NOMO-1 (cell line): ENCODE data around the gene CDH8.
"Not testable (repeated sequence)": the region's sequence is repeated elsewhere in the genome, so short reads cannot be mapped to it uniquely, and the experiment has no call there.

Experiments
- DNase-seq, 2 experiments: peaks; one replicate each; lab custom pipeline; 2025; ENCODE audit not compliant: unreplicated experiment in 2 of 2; lab: John Stamatoyannopoulos, UW

Gene CDH8

DNA sequence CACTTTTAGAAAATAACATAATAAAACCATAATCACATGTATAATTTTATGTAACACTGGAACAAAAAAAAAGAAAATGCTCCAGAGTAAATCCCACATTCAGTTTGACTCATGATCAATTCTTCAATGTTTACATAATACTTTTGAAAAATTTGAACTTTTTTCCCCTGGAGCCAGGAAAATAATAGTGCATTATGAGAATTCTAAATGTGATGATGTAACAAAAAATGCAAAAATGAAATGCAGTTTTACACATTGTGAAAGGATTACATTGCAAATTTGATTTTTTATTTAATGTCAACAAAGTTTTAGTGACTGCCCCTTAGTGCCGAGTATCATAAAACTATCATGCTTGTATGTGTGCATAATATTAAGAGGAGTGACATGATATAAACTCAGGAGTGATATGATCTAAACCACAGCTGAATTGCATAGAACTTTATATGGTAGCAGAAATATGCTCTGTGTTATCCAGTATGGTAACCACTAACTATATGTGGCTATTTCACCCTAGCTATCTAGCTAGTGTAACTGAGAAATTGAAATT lies 238.2 kb downstream of the CDH8 start:
- DNase-seq, result no peak

GRCh38 chr16:61797296-61797795 lies 238.9 kb downstream of the CDH8 start:
- no peak for DNase-seq

- no peak for DNase-seq
These were observed 243.9 kb downstream of the CDH8 start for GRCh38 chr16:61792194-61792909.

DNA sequence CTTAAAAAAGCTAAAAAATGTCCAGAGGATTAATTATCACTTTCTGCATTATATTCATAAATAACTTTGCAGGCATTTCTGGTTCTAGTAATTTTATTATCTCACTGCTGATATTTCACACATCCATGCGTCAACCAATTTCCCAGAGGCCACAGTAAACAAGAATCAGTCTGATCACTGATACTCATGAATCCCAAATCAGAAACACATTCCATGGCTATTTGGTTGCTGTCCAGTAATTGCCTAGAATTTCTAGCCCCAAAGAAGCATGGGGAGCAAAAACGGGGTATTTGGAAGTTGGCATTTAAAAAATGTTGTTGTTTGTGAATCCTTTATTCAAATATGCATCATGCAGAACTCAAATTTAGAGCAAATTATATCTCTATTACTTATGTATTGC lies 244.8 kb downstream of the CDH8 start:
- DNase-seq, result no peak

DNA sequence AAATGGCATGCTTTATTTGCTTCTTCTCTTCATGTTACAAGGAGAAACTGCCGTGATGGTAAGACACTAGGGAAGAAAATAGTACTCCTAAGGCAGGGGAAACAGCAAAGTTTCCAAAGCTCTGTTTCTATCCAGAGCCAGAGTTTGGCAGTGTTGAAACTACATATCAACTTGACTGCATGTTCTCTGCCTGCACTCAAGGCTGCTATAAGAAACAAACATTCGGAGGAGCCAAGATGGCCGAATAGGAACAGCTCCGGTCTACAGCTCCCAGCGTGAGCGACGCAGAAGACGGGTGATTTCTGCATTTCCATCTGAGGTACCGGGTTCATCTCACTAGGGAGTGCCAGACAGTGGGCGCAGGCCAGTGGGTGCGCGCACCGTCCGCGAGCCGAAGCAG lies 254.4 kb downstream of the CDH8 start:
- DNase-seq, result not testable (repeated sequence)

DNA sequence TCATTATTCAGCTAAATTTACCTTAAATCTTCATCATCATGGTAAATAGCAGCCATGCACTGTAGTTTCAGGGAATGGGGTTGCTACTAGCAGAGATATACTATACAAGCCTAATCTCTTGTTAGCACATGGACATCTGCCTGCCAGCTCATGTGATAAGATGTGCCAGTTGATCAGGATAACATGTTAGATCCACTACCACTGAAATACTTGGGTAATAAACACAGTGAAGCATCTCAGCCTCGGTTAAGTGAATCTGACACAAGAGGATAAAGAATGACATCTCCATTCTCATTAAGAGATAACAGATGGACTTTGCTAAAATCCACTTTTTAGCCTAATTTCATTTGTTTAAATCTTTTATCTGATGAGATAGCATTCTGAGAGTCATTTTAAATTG lies 256.1 kb downstream of the CDH8 start:
- no peak for DNase-seq

GRCh38 chr16:61770301-61770700 lies 265.9 kb downstream of the CDH8 start:
- no peak for DNase-seq

DNA sequence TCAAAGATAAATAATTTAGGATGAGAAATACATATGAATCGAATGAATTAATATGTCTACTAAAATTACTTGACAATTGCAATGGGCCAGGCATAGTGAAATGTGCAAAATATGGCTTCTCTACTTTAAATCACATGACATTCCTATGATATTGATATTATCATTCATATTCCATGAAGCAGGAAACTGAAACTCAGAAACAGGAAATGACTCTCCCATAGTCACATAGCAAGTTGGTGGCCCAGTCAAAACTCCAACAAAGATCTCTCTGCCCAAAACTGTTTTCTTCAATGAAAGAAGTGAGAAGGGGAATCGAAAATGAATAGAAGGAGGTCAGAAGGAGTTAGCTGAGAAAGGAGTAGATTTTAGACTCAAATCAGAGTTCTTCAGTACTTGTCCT lies 272.2 kb downstream of the CDH8 start:
- no peak for DNase-seq

DNA sequence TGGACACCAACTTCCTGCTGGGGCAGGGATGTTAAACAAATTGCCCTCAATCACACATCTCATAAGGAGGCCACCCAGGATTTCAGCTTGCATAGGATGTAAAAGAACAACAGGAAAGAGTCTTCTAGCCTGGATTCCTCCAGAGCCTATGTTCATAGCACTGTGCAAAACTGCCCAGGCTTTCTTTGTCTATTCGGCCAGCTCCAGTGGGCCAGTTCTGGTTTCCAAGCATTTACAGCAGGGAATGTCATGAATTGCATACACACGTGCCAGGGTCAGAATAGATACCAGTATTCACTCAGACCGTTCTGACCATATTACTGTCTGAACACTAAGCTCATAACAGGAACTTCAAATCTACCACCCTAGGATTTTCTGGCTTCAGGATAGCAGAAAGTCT lies 273.2 kb downstream of the CDH8 start:
- DNase-seq, result no peak

DNA sequence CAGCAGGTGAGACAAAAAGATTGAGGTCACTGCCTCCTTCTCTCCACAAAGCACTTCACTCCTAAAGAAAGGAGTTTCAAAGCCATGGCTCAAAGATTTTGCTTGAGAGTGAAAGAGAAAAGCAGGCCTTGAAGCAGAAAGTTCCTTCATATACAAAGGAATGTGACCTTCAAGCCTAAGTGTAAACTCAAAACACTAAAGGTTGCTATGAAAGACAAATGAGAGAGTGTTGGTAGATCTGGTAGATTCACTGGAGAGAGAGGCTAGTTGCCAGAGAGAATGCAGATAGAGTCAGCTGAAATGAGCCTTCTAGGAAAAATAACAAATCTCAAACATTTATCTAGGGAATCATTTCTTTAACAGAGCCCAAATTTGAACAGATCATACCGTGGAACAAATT lies 305.2 kb downstream of the CDH8 start:
- DNase-seq, result no peak

DNA sequence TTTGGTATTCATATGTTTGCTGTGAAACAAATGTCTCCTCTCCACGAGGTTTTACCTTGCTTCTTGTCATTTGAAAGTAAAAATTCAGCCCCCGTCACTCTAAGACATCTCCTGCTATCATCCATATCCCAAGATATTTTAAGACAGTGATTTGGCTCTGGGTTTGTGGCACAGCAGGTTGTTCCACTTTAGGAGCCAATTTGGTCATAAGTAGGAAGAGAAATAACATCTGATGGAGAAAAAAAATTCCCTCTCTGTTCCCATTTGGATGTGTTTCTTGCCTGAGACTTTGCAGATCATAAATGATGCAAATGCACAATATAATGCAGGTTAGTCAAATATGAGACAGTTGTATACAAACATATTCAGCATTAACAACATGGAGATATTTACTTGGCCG lies 309.5 kb downstream of the CDH8 start:
- no peak for DNase-seq

DNA sequence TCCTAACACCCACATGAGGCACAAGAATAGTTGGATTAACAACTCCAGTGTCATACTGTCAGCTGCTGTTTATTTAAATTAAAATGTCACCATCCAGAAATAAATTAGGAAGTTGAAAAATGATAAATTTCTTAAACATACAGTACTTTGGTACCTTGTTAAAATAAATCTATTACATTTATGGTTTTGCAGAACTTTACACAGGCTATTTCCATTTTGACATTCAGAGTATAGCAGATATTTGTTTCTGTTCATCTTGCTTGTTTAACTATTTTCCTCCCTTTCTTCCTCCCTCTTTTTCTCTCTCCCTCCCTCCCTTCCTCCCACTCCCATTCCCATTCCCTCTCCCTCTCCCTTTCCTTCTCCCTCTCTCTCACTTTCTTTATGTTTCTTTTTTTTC lies 310.1 kb downstream of the CDH8 start:
- no peak for DNase-seq

DNA sequence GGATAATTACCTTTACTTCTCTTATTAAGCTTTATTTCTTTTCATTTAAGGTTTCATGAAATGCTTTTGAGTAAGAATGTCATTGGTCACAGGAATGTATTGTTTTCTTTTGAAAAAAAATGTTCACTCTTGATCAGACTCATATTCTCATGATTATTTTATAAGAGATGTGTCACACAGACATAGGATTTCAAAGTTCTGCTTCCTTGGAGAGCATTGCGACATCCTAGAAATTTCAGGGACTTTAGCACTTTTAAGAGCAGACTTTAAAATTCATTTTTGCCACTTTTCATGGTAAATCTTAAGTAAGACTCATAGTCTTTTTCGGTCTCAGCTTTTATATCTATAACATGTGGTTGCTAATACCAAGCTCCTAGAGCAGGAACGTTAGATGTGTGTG lies 314.7 kb downstream of the CDH8 start:
- no peak for DNase-seq

DNA sequence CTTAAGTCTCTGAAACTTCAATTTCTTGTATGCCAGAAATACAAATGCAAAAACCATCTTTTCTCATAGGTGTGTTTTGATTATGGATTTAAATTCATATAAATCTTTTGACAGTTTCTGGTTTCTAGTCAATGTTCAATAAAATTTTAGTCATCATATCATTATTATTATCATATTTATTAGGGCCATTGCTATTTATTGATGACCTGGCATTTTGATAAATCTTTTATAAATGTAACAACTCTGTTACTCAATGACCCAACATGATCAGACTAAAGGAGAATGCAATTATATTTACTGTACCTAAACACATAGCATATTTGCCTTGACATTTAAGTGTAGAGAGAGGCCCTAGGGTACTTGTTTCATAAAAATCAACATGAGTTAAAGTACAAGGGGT lies 320.8 kb downstream of the CDH8 start:
- DNase-seq, result no peak

DNA sequence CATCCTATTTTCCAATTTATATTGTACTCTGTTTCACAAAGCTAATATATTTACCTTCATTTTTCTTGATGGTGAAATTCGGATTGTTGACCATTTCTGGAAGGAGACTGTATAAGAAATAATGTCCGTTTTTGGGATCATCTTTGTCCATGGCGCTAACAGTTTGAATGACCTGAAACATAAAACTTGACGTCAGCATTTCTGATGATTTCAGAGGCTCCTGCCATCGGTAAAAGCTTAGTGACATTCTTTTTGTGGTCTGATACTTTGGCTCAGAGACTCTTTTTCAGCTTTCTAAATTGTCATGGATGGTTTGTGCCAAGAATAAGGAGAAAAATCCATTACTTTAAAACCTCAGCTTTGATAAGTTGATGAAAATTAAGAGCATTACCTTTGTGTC lies 322.5 kb downstream of the CDH8 start:
- DNase-seq, result no peak

GRCh38 chr16:61699640-61700039 lies 336.6 kb downstream of the CDH8 start:
- not testable (repeated sequence) for DNase-seq

GRCh38 chr16:61684541-61684940 lies 351.7 kb downstream of the CDH8 start:
- no peak for DNase-seq

GRCh38 chr16:61681673-61682072 lies 354.6 kb downstream of the CDH8 start:
- DNase-seq, result no peak

DNA sequence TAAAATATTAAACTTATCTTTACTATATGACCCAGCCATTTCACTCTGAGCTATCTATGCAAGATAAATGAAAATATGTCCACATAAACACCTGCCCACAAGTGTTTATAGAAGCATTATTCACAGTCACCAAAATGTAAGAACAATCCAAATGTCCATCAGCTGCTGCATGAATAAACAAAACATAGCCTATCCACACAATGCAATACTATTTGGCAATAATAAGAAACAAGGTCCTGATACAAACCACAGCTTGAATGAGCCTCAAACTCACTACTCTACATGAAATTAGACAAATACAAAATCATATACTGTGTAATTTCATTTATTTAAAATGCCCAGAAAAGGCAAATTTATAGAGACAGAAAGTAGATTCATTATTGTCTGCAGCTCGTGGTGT lies 355.1 kb downstream of the CDH8 start:
- DNase-seq, result no peak

DNA sequence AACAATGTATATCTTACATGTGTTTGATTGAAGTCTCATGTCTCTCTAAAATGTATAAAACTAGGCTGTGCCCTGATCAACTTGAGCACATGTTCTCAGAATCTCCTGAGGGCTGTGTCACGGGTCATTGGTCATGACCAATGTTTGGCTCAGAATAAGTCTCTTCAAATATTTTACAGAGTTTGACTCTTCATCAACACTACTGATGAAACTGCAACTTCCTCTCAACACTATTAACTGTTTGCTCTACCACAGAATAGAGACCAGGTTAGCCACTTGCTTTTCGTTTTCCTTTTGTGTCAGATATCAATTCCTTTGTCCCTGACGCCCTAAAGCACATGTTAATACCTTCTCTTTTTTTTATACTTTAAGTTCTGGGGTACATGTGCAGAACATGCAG lies 358.1 kb downstream of the CDH8 start:
- DNase-seq, result no peak

DNA sequence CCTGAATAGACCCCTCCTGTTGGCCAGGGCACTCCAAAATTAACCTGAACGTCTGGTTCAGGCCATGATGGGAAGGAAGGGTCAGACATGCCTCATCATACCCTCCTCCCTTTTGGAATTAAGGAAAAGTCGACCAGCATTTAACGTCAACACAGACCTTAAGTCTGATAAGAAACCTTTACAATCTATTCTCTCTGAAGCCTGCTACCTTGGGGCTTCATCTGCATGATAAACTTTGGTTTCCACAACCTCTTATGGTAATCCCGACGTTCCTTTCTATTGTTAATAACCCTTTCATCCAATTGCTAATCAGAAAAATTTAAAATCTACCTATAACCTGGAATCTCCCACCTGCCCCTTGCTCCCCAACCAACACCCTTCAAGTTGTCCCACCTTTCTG lies 358.5 kb downstream of the CDH8 start:
- DNase-seq, result no peak

DNA sequence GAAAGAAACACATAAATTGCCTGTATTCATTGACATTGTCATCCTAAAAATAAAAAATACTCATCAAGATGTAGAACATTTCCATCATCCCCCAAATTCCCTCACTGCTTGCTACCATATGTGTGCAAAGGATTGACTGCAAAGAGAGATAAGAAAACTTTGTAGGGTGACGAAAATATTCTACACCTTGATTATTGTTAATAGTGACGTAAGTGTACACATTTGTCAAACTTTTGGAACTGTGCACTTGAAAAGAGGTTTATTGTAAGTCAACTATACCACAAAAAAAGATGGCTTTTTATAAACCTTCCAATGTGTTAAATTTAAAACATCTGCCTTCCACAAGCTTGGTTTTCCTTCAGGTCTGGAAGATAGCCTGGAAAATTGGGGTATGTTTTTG lies 359.5 kb downstream of the CDH8 start:
- no peak for DNase-seq

GRCh38 chr16:61671161-61671560 lies 365.1 kb downstream of the CDH8 start:
- no peak for DNase-seq
